ENCODE data around the gene IGF2.

Gene IGF2

DNA sequence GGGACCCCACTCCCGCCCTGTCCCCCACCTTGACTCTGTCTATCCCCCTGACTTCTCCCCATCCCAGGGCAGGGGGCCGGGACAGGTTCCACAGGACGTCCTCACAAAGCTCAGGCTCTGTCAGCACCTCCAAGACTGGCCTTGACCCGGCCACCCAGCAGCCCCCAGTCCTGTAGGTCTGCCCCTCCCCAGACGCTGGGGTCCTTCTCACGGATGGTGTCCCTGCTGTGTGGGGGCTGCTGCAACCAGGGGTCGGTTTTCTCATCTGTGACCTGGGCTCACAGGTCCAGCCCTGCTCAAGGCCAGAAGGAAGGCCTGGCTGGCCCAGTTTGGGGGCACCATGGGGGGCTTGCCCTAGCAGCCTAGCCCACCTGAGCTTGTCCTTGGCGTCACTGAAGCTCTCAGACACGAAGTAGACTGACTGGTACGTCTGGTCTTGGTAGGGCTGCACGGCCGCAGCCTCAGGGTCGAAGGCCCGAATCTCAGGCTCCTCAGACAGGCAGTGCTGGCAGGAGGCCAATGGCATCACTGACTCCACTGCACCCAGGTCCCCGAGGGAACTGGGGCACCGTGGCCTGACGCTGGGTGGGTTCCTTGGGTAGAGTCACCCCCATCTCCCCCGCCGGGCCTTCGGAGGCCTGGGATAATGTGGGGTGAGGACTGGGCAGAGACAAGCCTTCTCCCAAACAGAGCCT, 25.8 kb upstream of the IGF2 start:
- no peaks in the 10 kb centered on the region for H3K4me1 ChIP-seq
- H3K27me3 ChIP-seq (ENCODE audit: control insufficient read depth, insufficient read depth, low read length): no peaks in the 10 kb centered on the region
- H3K79me2 ChIP-seq: no peaks in the 10 kb centered on the region
- no peak overlapping the region for H2AFZ ChIP-seq
- H3K9ac ChIP-seq: no peak overlapping the region
- no peak overlapping the region for H3K27ac ChIP-seq
- H3K9me3 ChIP-seq (ENCODE audit: control insufficient read depth, low read length): no peaks in the 10 kb centered on the region
- no peak overlapping the region for H3K4me3 ChIP-seq (ENCODE audit: low read depth, low read length)
- no peaks in the 10 kb centered on the region for H3K36me3 ChIP-seq (ENCODE audit: control insufficient read depth, insufficient read depth, low read length)
- TF ChIP-seq, protein P1, sequence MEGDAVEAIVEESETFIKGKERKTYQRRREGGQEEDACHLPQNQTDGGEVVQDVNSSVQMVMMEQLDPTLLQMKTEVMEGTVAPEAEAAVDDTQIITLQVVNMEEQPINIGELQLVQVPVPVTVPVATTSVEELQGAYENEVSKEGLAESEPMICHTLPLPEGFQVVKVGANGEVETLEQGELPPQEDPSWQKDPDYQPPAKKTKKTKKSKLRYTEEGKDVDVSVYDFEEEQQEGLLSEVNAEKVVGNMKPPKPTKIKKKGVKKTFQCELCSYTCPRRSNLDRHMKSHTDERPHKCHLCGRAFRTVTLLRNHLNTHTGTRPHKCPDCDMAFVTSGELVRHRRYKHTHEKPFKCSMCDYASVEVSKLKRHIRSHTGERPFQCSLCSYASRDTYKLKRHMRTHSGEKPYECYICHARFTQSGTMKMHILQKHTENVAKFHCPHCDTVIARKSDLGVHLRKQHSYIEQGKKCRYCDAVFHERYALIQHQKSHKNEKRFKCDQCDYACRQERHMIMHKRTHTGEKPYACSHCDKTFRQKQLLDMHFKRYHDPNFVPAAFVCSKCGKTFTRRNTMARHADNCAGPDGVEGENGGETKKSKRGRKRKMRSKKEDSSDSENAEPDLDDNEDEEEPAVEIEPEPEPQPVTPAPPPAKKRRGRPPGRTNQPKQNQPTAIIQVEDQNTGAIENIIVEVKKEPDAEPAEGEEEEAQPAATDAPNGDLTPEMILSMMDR (IDR thresholded peaks at IDR 0.05): no peak
- no peak overlapping the region for H3K4me2 ChIP-seq (ENCODE audit: low read length)

DNA sequence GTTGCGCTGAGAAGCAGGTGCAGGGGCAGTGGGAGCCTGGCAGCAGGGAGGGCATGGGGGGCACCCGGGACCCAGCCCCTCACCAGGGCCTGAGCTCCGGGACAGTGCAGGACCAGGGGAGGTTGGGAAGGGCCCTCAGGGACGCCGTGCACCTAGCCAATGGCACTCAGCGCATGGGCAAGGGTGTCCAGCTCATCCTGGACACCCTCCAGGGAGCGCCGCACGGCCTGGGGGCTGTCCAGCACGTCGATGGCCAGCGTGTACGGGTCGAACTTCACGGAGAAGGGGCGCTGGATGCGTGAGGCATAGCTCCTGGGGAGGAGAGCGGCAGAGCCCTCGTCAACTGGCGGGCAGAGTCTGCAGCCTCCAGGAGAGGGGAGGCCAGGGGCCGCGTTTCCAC, 24.9 kb upstream of the IGF2 start:
- Histone ChIP-seq H3K4me2 (ENCODE audit: low read length) (no peak overlapping the region), H3K79me2 (no peaks in the 10 kb centered on the region)

DNA sequence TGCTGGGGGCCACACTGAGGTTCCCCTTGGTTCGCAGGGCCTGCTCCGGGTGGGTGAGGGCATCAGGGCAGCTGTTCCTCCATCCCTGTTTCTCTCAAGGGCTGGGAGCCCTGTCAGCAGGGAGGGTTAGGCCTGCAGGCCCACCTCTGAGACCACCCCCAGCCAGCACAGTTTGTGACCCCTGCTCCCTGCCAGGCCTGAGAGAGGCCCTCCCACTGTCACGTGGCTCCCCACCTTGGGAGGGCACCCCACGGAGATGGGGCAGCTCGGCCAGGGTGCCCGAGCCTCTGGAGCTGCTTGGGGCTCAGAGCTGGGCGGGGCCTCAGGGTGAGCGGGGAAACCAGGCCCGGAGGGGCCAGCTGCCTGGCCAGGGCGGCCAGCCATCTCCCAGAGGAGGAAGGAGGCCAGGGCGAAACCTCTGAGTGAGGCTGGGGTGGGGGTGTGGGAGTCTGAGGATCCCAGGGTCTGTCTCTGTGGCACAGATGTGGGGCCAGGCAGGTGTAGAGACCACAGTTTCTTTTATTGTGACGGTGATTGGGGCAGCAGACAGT, 24.3 kb upstream of the IGF2 start:
- H3K9ac ChIP-seq: no peak overlapping the region
- no peak overlapping the region for H3K4me3 ChIP-seq (ENCODE audit: low read depth, low read length)
- H3K79me2 ChIP-seq: no peaks in the 10 kb centered on the region
- no peaks in the 10 kb centered on the region for H3K27me3 ChIP-seq (ENCODE audit: control insufficient read depth, insufficient read depth, low read length)
- TF ChIP-seq, protein P1 (IDR thresholded peaks at IDR 0.05): no peak
- no peaks in the 10 kb centered on the region for H3K4me1 ChIP-seq
- H3K36me3 ChIP-seq (ENCODE audit: control insufficient read depth, insufficient read depth, low read length): no peaks in the 10 kb centered on the region
- no peak overlapping the region for H3K4me2 ChIP-seq (ENCODE audit: low read length)
- no peak overlapping the region for H2AFZ ChIP-seq
- H3K9me3 ChIP-seq (ENCODE audit: control insufficient read depth, low read length): no peaks in the 10 kb centered on the region
- H3K27ac ChIP-seq: no peak overlapping the region

More for the DNA sequence above, 24.9 kb upstream of the IGF2 start:
- H3K36me3 ChIP-seq (ENCODE audit: control insufficient read depth, insufficient read depth, low read length): no peaks in the 10 kb centered on the region
- no peaks in the 10 kb centered on the region for H3K27me3 ChIP-seq (ENCODE audit: control insufficient read depth, insufficient read depth, low read length)
- no peaks in the 10 kb centered on the region for H3K9me3 ChIP-seq (ENCODE audit: control insufficient read depth, low read length)
- no peak overlapping the region for H3K27ac ChIP-seq
- H3K9ac ChIP-seq: no peak overlapping the region
- no peaks in the 10 kb centered on the region for H3K4me1 ChIP-seq
- TF ChIP-seq, protein P1 (IDR thresholded peaks at IDR 0.05): no peak
- H3K4me3 ChIP-seq (ENCODE audit: low read depth, low read length): no peak overlapping the region
- no peak overlapping the region for H2AFZ ChIP-seq

DNA sequence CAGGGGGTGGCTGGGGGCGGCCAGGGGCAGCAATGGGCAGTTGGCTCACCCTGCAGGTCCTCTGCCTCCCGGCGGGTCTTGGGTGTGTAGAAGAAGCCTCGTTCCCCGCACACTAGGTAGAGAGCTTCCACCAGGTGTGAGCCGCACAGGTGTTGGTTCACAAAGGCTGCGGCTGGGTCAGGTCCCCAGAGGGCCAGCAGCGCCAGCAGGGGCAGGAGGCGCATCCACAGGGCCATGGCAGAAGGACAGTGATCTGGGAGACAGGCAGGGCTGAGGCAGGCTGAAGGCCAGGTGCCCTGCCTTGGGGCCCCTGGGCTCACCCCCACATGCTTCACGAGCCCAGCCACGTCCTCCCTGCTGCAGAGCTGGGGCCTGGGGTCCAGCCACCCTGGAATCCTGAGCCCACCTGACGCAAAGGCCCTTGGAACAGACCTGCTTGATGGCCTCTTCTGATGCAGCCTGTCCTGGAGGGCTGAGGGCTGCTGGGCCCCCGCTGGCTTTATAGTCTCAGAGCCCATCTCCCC, 21.6 kb upstream of the IGF2 start, which contains the start of gene INS:
Gene INS (minus strand): TSS at position 474 of the 524 bp plus-strand sequence. CDS start 238 bp downstream, at position 236.
- Histone ChIP-seq H2AFZ (no peak within 1 kb of the TSS), H3K4me1 (no peaks in the 10 kb centered on the region), H3K27ac (no peak within 1 kb of the TSS), H3K4me2 (ENCODE audit: low read length) (no peak within 1 kb of the TSS), H3K36me3 (ENCODE audit: control insufficient read depth, insufficient read depth, low read length) (no peaks in the 10 kb centered on the region), H3K9ac (no peak within 1 kb of the TSS), H3K79me2 (no peaks in the 10 kb centered on the region), H3K4me3 (ENCODE audit: low read depth, low read length) (no peak within 1 kb of the TSS), H3K27me3 (ENCODE audit: control insufficient read depth, insufficient read depth, low read length) (no peaks in the 10 kb centered on the region), H3K9me3 (ENCODE audit: control insufficient read depth, low read length) (no peaks in the 10 kb centered on the region)
- TF ChIP-seq, protein P1 (IDR thresholded peaks at IDR 0.05): no peak

Measured in parathyroid adenoma (tissue), 2 donors.